ENCODE measurements around the gene PKN3.

PKN3 gene

GRCh38 chr9:128750926-128751595 is 48.8 kb downstream of the PKN3 start:
- no peak for DNase-seq

GRCh38 chr9:128753627-128754026 is 51.3 kb downstream of the PKN3 start:
- no peak for DNase-seq

- DNase-seq: no peak
Measured at GRCh38 chr9:128757602-128758001, 55.3 kb downstream of the PKN3 start.

GRCh38 chr9:128762671-128763449 is 60.6 kb downstream of the PKN3 start:
- no peak for DNase-seq

- no peak for DNase-seq
Measured at GRCh38 chr9:128764361-128764760, 62.1 kb downstream of the PKN3 start.

GRCh38 chr9:128765499-128765898 is 63.2 kb downstream of the PKN3 start:
- DNase-seq: no peak

GRCh38 chr9:128768606-128769005 is 66.3 kb downstream of the PKN3 start:
- no peak for DNase-seq

Measured in amniotic stem cell (primary cell).